ENCODE data around the gene CD3D. TPM values are rescaled to one million over a fixed set of nuclear protein-coding genes. Genes with fewer than 3 reads are reported as not detected.

Gene CD3D
- polyA plus RNA-seq, 1 donor from 2014 or later = not detected

- no peak overlapping the region for H3K27ac ChIP-seq (ENCODE audit: low read length)
- H3K36me3 ChIP-seq (ENCODE audit: insufficient read depth, low read length) = no peaks in the 10 kb centered on the region
- H3K27me3 ChIP-seq (ENCODE audit: insufficient read depth, low read depth, low read length) = no peaks in the 10 kb centered on the region
- H3K9me3 ChIP-seq (ENCODE audit: low read length) = no peaks in the 10 kb centered on the region
- H3K9me2 ChIP-seq (ENCODE audit: insufficient read depth, low read length) = no peaks in the 10 kb centered on the region
- no peaks in the 10 kb centered on the region for H3F3A ChIP-seq (ENCODE audit: insufficient read depth, low read length, poor library complexity, severe bottlenecking)
- TF ChIP-seq RAD21 (conservative IDR thresholded peaks at IDR 0.05) (no peak), MXI1 (conservative IDR thresholded peaks at IDR 0.05; ENCODE audit: poor library complexity, severe bottlenecking) (no peak), EZH2 (IDR thresholded peaks at IDR 0.05; ENCODE audit: borderline replicate concordance, insufficient read depth, low read length, poor library complexity, severe bottlenecking) (no peak), SMC3 (conservative IDR thresholded peaks at IDR 0.05; ENCODE audit: poor library complexity) (no peak), POLR2AphosphoS5 (IDR thresholded peaks at IDR 0.05) (no peak), TAF1 (IDR thresholded peaks at IDR 0.05; ENCODE audit: low read depth) (no peak), EP300 (conservative IDR thresholded peaks at IDR 0.05; ENCODE audit: poor library complexity, severe bottlenecking) (no peak), REST (IDR thresholded peaks at IDR 0.05; ENCODE audit: borderline replicate concordance) (no peak)
- TF ChIP-seq, protein P1, sequence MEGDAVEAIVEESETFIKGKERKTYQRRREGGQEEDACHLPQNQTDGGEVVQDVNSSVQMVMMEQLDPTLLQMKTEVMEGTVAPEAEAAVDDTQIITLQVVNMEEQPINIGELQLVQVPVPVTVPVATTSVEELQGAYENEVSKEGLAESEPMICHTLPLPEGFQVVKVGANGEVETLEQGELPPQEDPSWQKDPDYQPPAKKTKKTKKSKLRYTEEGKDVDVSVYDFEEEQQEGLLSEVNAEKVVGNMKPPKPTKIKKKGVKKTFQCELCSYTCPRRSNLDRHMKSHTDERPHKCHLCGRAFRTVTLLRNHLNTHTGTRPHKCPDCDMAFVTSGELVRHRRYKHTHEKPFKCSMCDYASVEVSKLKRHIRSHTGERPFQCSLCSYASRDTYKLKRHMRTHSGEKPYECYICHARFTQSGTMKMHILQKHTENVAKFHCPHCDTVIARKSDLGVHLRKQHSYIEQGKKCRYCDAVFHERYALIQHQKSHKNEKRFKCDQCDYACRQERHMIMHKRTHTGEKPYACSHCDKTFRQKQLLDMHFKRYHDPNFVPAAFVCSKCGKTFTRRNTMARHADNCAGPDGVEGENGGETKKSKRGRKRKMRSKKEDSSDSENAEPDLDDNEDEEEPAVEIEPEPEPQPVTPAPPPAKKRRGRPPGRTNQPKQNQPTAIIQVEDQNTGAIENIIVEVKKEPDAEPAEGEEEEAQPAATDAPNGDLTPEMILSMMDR (IDR thresholded peaks at IDR 0.05; ENCODE audit: poor library complexity, severe bottlenecking) = no peak
- H2AFZ ChIP-seq (ENCODE audit: low read depth, low read length) = no peak overlapping the region
- H3K4me3 ChIP-seq (ENCODE audit: low read length) = no peak overlapping the region
- no peaks in the 10 kb centered on the region for H4K20me1 ChIP-seq (ENCODE audit: insufficient read depth)
- no peak overlapping the region for H3K4me2 ChIP-seq (ENCODE audit: low read length)
- no peak overlapping the region for H3K9ac ChIP-seq (ENCODE audit: low read length)
- no peaks in the 10 kb centered on the region for H3K79me2 ChIP-seq (replicated peaks; ENCODE audit: insufficient read depth, low read length)
Measured at GRCh38 chr11:118295199-118295598, 47.3 kb downstream of the CD3D start.

DNA sequence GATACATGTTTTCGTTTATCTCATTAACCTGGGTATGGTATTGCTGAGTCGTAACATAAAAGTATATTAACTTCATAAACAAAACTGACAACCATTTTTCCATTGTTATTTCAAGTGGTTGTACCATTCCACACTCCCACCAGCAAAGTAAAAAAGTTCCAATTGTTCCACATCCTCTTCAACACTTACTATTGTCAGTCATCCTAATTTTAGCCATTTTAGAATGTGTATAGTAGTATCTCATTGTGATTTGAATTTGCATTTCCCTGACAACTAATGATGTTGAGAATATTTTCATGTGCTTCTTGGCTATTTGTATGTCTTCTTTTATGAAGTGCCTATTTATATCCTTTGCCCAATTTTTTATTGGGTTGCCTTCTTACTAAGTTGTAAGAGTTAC is 48.5 kb downstream of the CD3D start:
- Histone ChIP-seq H3K9me2 (ENCODE audit: insufficient read depth, low read length) (no peaks in the 10 kb centered on the region), H3F3A (ENCODE audit: insufficient read depth, low read length, poor library complexity, severe bottlenecking) (no peaks in the 10 kb centered on the region), H2AFZ (ENCODE audit: low read depth, low read length) (no peak overlapping the region), H3K27ac (ENCODE audit: low read length) (no peak overlapping the region), H3K79me2 (replicated peaks; ENCODE audit: insufficient read depth, low read length) (no peaks in the 10 kb centered on the region), H3K36me3 (ENCODE audit: insufficient read depth, low read length) (no peaks in the 10 kb centered on the region), H3K4me2 (ENCODE audit: low read length) (no peak overlapping the region), H4K20me1 (ENCODE audit: insufficient read depth) (no peaks in the 10 kb centered on the region), H3K4me3 (ENCODE audit: low read length) (no peak overlapping the region), H3K27me3 (ENCODE audit: insufficient read depth, low read depth, low read length) (no peaks in the 10 kb centered on the region), H3K9me3 (ENCODE audit: low read length) (no peaks in the 10 kb centered on the region), H3K9ac (ENCODE audit: low read length) (no peak overlapping the region)
- TF ChIP-seq POLR2AphosphoS5 (IDR thresholded peaks at IDR 0.05) = no peak
- no peak for TF ChIP-seq SMC3 (conservative IDR thresholded peaks at IDR 0.05; ENCODE audit: poor library complexity)
- no peak for TF ChIP-seq MXI1 (conservative IDR thresholded peaks at IDR 0.05; ENCODE audit: poor library complexity, severe bottlenecking)
- TF ChIP-seq, protein P1 (IDR thresholded peaks at IDR 0.05; ENCODE audit: poor library complexity, severe bottlenecking) = no peak
- no peak for TF ChIP-seq REST (IDR thresholded peaks at IDR 0.05; ENCODE audit: borderline replicate concordance)
- no peak for TF ChIP-seq EP300 (conservative IDR thresholded peaks at IDR 0.05; ENCODE audit: poor library complexity, severe bottlenecking)
- no peak for TF ChIP-seq RAD21 (conservative IDR thresholded peaks at IDR 0.05)
- no peak for TF ChIP-seq EZH2 (IDR thresholded peaks at IDR 0.05; ENCODE audit: borderline replicate concordance, insufficient read depth, low read length, poor library complexity, severe bottlenecking)
- TF ChIP-seq TAF1 (IDR thresholded peaks at IDR 0.05; ENCODE audit: low read depth) = no peak
